Activated T-helper 2 cell treated with anti-CD3 and anti-CD28 coated beads, Interferon-gamma antibody, Interleukin-2, Interleukin-4, amounts not matched to agents 10 μg/mL and 5 μg/mL and 100 μg/mL, durations not matched to agents 14 hours and 24 hours and 36 hours (primary cell): ENCODE data around the gene TLK1. TPM values are rescaled to one million over a fixed set of nuclear protein-coding genes. Genes with fewer than 3 reads are reported as not detected.
A peak's percentile ranks its signal among the peaks of the same experiment; 100 is the strongest.
"Not testable (repeated sequence)": the region's sequence is repeated elsewhere in the genome, so short reads cannot be mapped to it uniquely, and the experiment has no call there.

Experiments
- DNase-seq: peaks from one replicate; pipeline ENCODE4 v3.0.0; 2021; ENCODE audit warnings: low spot score
- H3K27ac Mint-ChIP-seq: one replicate; pipeline ENCODE4 v1.8.0; 2021; ENCODE audit warnings: mixed read lengths
- H3K27me3 Mint-ChIP-seq: one replicate; pipeline ENCODE4 v1.8.0; 2021; ENCODE audit warnings: low read depth, mixed read lengths
- H3K36me3 Mint-ChIP-seq: one replicate; pipeline ENCODE4 v1.8.0; 2021; ENCODE audit warnings: low read depth, mixed read lengths
- H3K4me1 Mint-ChIP-seq: one replicate; pipeline ENCODE4 v1.8.0; 2021; ENCODE audit warnings: low read depth, mixed read lengths
- H3K4me3 Mint-ChIP-seq: one replicate; pipeline ENCODE4 v1.8.0; 2021; ENCODE audit warnings: low read depth, mild to moderate bottlenecking, moderate library complexity, mixed read lengths
- H3K9me3 Mint-ChIP-seq: one replicate; pipeline ENCODE4 v1.8.0; 2021; ENCODE audit warnings: mixed read lengths
- intact Hi-C: fragments of 100-400 bp; cut with micrococcal nuclease; formaldehyde crosslinking; loops from one replicate; pipeline ENCODE4 v1.15.1; 2023
- total RNA-seq: library from RNA; stranded (reverse); gene quantifications from 2 replicates; pipeline ENCODE4 v1.2.3, GENCODE V29; 2022

Gene TLK1
- total RNA-seq, 1 donor from 2014 or later, result 81.7 TPM

GRCh38 chr2:171109571-171109970 is 51.1 kb downstream of the TLK1 start:
- Mint-ChIP-seq H3K36me3 (peaks cover 45% of the 10 kb centered on the region), H3K27me3 (no peaks in the 10 kb centered on the region), H3K9me3 (no peaks in the 10 kb centered on the region), H3K27ac (no peak overlapping the region), H3K4me3 (no peak overlapping the region), H3K4me1 (peaks cover 21% of the 10 kb centered on the region)
- intact Hi-C loops, result no loop called here
- no peak for DNase-seq

- Mint-ChIP-seq H3K9me3 (no peaks in the 10 kb centered on the region), H3K36me3 (peaks cover 39% of the 10 kb centered on the region), H3K4me3 (no peak overlapping the region), H3K4me1 (peaks cover 21% of the 10 kb centered on the region), H3K27me3 (no peaks in the 10 kb centered on the region), H3K27ac (no peak overlapping the region)
- intact Hi-C loops, result no loop called here
- no peak for DNase-seq
Observed at GRCh38 chr2:171109020-171109419, 51.7 kb downstream of the TLK1 start.

DNA sequence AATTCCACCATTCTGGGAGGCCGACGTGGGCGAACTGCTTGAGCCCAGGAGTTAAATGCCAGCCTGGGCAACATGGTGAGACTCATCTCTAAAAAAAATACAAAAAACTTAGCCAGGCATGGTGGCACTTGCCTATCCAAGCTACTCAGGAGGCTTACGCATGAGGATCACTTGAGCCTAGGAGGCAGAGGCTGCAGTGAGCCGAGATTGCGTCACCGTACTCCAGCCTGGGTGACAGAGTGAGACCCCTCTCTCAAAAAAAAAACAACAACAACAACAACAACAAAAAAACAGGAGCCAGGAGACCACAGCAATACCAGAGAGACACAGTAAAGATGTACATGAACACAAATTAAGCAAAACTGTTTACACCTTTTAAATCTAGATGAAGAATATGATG is 52.9 kb downstream of the TLK1 start:
- intact Hi-C loops, result no loop called here
- Mint-ChIP-seq H3K27ac (no peak overlapping the region), H3K36me3 (peaks cover 35% of the 10 kb centered on the region), H3K9me3 (no peaks in the 10 kb centered on the region), H3K27me3 (no peaks in the 10 kb centered on the region), H3K4me1 (peaks cover 23% of the 10 kb centered on the region), H3K4me3 (no peak overlapping the region)
- DNase-seq, result no peak

DNA sequence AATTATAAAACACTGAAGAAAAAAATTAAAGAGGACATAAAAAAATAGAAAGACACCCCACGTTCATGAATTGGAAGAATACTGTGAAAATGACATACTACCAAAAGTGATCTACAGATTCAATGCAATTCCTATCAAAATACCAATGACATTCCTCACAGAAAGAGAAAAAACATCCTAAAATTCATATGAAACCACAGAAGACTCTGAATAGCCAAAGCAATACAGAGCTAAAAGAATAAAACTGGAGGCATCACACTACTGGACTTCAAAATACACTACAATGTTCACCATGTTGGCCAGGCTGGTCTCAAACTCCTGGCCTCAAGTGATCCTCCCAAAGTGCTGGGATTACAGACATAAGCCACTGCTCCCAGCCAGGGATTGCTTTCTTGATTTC is 56.3 kb downstream of the TLK1 start:
- Mint-ChIP-seq H3K36me3 (peaks cover 54% of the 10 kb centered on the region), H3K4me1 (peaks cover 27% of the 10 kb centered on the region), H3K27me3 (no peaks in the 10 kb centered on the region), H3K4me3 (no peak overlapping the region), H3K9me3 (peaks cover 15% of the 10 kb centered on the region), H3K27ac (no peak overlapping the region)
- no peak for DNase-seq
- intact Hi-C loops, result no loop called here

DNA sequence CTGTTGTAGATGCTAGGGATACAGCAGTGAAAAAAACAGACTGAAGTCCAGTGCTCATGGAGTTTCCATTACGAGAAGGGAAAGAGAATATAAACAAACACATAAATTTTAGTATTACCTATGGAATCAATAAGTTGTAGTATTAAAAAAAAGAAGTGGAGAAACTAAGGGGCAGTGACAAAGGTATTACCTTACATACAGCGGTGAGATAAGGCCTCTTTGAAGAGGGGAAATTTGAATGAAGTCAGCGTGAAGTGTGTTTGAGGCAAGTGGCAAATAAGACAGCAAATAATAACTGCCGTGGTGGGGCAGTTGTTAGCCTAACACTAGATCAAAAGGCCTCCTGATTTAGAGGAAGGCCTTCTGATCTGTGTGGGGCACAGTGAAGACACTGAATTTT is 57.9 kb downstream of the TLK1 start:
- Mint-ChIP-seq H3K36me3 (peaks cover 64% of the 10 kb centered on the region), H3K27me3 (no peaks in the 10 kb centered on the region), H3K27ac (no peak overlapping the region), H3K4me1 (peaks cover 24% of the 10 kb centered on the region), H3K4me3 (no peak overlapping the region), H3K9me3 (peaks cover 30% of the 10 kb centered on the region)
- no peak for DNase-seq
- intact Hi-C loops, result no loop called here

GRCh38 chr2:171100370-171100769 is 60.3 kb downstream of the TLK1 start:
- no peaks in the 10 kb centered on the region for H3K27me3 Mint-ChIP-seq
- H3K9me3 Mint-ChIP-seq, result peaks cover 43% of the 10 kb centered on the region
- intact Hi-C loops, result no loop called here
- H3K27ac Mint-ChIP-seq, result no peak overlapping the region
- DNase-seq, result no peak
- H3K4me1 Mint-ChIP-seq, result peaks cover 22% of the 10 kb centered on the region
- H3K4me3 Mint-ChIP-seq, result no peak overlapping the region
- peaks cover 73% of the 10 kb centered on the region for H3K36me3 Mint-ChIP-seq

DNA sequence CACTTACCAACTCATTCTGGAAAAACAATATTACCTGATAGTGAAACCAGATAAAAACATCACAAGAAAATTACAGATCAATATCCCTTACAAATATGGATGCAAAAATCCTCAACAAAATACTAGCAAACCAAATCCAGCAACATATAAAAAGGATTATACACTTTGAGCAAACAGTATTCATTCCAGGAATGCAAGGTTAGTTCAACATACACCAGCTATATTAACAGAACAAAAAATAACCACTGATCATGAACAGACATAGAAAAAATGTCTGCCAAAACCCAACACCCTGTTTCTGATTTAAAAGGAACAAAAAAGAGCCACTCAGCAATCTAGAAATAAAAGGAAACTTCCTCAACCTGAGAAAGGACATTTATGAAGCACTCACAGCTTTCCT is 62.1 kb downstream of the TLK1 start:
- intact Hi-C loops, result no loop called here
- Mint-ChIP-seq H3K27me3 (no peaks in the 10 kb centered on the region), H3K4me3 (no peak overlapping the region), H3K36me3 (peaks cover 75% of the 10 kb centered on the region), H3K4me1 (peaks cover 31% of the 10 kb centered on the region), H3K9me3 (peaks cover 43% of the 10 kb centered on the region), H3K27ac (no peak overlapping the region)
- DNase-seq, result no peak

DNA sequence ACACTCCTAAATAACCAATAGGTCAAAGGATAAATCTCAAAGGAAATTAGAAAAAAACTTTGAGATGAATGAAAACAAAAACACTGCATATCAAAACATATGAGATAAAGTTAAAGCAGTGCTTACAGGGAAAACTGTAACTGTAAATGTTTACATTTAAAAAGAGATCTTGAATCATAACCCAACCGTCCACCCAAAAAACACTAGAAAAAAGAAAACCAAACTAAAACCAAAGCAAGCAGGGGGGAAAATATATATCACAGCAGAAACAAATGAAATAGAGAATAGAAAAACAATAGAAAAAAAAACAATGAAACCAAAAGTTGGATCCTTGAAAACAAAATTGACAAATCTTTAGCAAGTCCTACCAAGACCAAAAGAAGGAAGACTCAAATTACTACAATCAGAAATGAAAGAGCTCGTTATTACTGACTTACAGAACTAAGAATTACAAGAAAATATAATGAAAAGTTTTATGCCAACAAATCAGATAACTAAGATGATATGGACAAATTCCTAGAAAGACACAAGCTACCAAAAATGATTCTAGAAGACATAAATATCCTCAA is 65.6 kb downstream of the TLK1 start:
- Mint-ChIP-seq H3K9me3 (peaks cover 35% of the 10 kb centered on the region), H3K4me3 (no peak overlapping the region), H3K27me3 (no peaks in the 10 kb centered on the region), H3K4me1 (peaks cover 35% of the 10 kb centered on the region), H3K36me3 (peaks cover 71% of the 10 kb centered on the region), H3K27ac (peak overlapping the region; percentile 43)
- intact Hi-C loops, result loop anchor here (1.0 to 2.0 kb wide), 5 partner anchors 11 to 224 kb away; no protein-coding TSS in a partner anchor
- no peak for DNase-seq

GRCh38 chr2:171091517-171091916 is 69.2 kb downstream of the TLK1 start:
- H3K4me3 Mint-ChIP-seq, H3K27me3 Mint-ChIP-seq, DNase-seq, H3K9me3 Mint-ChIP-seq, H3K27ac Mint-ChIP-seq, intact Hi-C loops: not testable (repeated sequence)
- peaks cover 62% of the 10 kb centered on the region for H3K4me1 Mint-ChIP-seq
- H3K36me3 Mint-ChIP-seq, result peaks cover 44% of the 10 kb centered on the region

DNA sequence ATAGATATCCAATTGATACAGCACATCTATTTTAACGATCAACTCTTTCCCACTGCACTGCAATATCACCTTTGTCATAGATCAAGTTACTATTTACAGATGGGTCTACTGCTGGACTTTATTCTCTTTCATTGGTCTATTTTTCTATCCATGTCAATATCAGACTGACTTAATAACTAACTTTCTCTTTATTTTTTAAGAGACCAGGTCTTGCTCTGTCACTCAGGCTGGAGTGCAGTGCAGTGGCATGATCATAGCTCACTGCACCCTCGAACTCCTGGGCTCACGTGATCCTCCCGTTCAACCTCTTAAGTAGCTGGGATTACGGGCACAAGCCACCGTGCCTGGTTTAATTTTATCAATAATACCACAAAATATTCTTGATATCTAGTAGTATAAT is 71.2 kb downstream of the TLK1 start:
- no peak overlapping the region for H3K27ac Mint-ChIP-seq

GRCh38 chr2:171088057-171088834 is 72.4 kb downstream of the TLK1 start:
- Mint-ChIP-seq H3K4me1 (peaks cover 63% of the 10 kb centered on the region), H3K27me3 (no peaks in the 10 kb centered on the region), H3K4me3 (no peak overlapping the region), H3K27ac (no peak overlapping the region), H3K36me3 (peaks cover 28% of the 10 kb centered on the region), H3K9me3 (no peaks in the 10 kb centered on the region)
- no peak for DNase-seq
- intact Hi-C loops, result loop anchor here (5.0 kb wide), 3 partner anchors 49 to 174 kb away; no protein-coding TSS in a partner anchor

More for the DNA sequence above, 71.2 kb downstream of the TLK1 start:
- H3K4me1 Mint-ChIP-seq, result peaks cover 61% of the 10 kb centered on the region
- no peaks in the 10 kb centered on the region for H3K27me3 Mint-ChIP-seq
- no peak for DNase-seq
- peaks cover 31% of the 10 kb centered on the region for H3K36me3 Mint-ChIP-seq
- intact Hi-C loops, result loop anchor here (5.0 kb wide), 3 partner anchors 48 to 173 kb away; no protein-coding TSS in a partner anchor
- no peak overlapping the region for H3K4me3 Mint-ChIP-seq
- H3K9me3 Mint-ChIP-seq, result no peaks in the 10 kb centered on the region

GRCh38 chr2:171087547-171087946 is 73.1 kb downstream of the TLK1 start:
- Mint-ChIP-seq H3K27ac (peak overlapping the region; percentile 69), H3K4me3 (no peak overlapping the region), H3K27me3 (no peaks in the 10 kb centered on the region), H3K36me3 (peaks cover 23% of the 10 kb centered on the region), H3K4me1 (peaks cover 60% of the 10 kb centered on the region), H3K9me3 (no peaks in the 10 kb centered on the region)
- DNase-seq, result no peak
- intact Hi-C loops, result loop anchor here (2.0 to 5.0 kb wide), 6 partner anchors 50 to 329 kb away; no protein-coding TSS in a partner anchor
